ENCODE data around the gene UGDH.
"Not testable (repeated sequence)": the region's sequence is repeated elsewhere in the genome, so short reads cannot be mapped to it uniquely, and the experiment has no call there.

UGDH gene

GRCh38 chr4:39527296-39528060 is at the start of gene UGDH:
Gene UGDH (minus strand): TSS chr4:39527439. CDS start chr4:39521512, 5,927 bp downstream.
- DNase-seq: peak; percentile 89 to 91

GRCh38 chr4:39574946-39575345 is 47.7 kb upstream of the UGDH start:
- no peak for DNase-seq

GRCh38 chr4:39571504-39571903 is 44.3 kb upstream of the UGDH start:
- no peak for DNase-seq

- DNase-seq: no peak
These were observed 43.8 kb upstream of the UGDH start for GRCh38 chr4:39571054-39571453.

GRCh38 chr4:39569209-39569608 is 42.0 kb upstream of the UGDH start:
- DNase-seq: no peak

GRCh38 chr4:39568805-39569204 is 41.6 kb upstream of the UGDH start:
- DNase-seq: no peak

- no peak for DNase-seq
These were observed 38.8 kb upstream of the UGDH start for GRCh38 chr4:39565878-39566600.

GRCh38 chr4:39563346-39563847 is 36.2 kb upstream of the UGDH start:
- no peak for DNase-seq

GRCh38 chr4:39562792-39563191 is 35.6 kb upstream of the UGDH start:
- DNase-seq: no peak

GRCh38 chr4:39559626-39560025 is 32.4 kb upstream of the UGDH start:
- DNase-seq: no peak

GRCh38 chr4:39555472-39555871 is 28.2 kb upstream of the UGDH start:
- DNase-seq: no peak

GRCh38 chr4:39548425-39549067 is 21.3 kb upstream of the UGDH start:
- no peak for DNase-seq

GRCh38 chr4:39544580-39545315 is 17.5 kb upstream of the UGDH start:
- no peak for DNase-seq

GRCh38 chr4:39544080-39544479 is 16.8 kb upstream of the UGDH start:
- not testable (repeated sequence) for DNase-seq

- DNase-seq: no peak
These were observed 15.8 kb upstream of the UGDH start for GRCh38 chr4:39543034-39543433.

GRCh38 chr4:39542611-39543012 is 15.4 kb upstream of the UGDH start:
- DNase-seq: no peak

GRCh38 chr4:39541987-39542610 is 14.9 kb upstream of the UGDH start:
- no peak for DNase-seq

- DNase-seq: no peak
These were observed 11.9 kb upstream of the UGDH start for GRCh38 chr4:39539089-39539611.

- DNase-seq: no peak
These were observed 6.3 kb upstream of the UGDH start for GRCh38 chr4:39533541-39533940.

GRCh38 chr4:39532237-39532636 is 5.0 kb upstream of the UGDH start:
- not testable (repeated sequence) for DNase-seq

GRCh38 chr4:39530682-39531081 is 3.4 kb upstream of the UGDH start:
- DNase-seq: no peak

- DNase-seq: no peak
These were observed 2.3 kb upstream of the UGDH start for GRCh38 chr4:39529534-39529933.

All from activated CD4-positive, alpha-beta T cell treated with anti-CD3 and anti-CD28 coated beads for 4 hours (primary cell).